Sigmoid colon (tissue), 4 donors: ENCODE results near the gene MPPE1.

ENCODE experiments used
- CTCF ChIP-seq, 4 experiments: fragments of 450-650 bp in 3 of 4; fragments of 200-600 bp in 1 of 4; IDR thresholded peaks; one replicate each; pipeline ENCODE4 v1.5.1; 2016 to 2019; ENCODE audit warnings: antibody characterized with exemption in 4 of 4, mild to moderate bottlenecking in 3 of 4, moderate library complexity in 2 of 4
- EP300 ChIP-seq, 4 donors: sonication (generic); formaldehyde crosslinking; IDR thresholded peaks; one replicate each; pipeline ENCODE4 v1.6.1; 2017; ENCODE audit warnings: antibody characterized with exemption in 4 of 4
- POLR2A ChIP-seq, 2 donors: fragments of 450-650 bp; IDR thresholded peaks; one replicate each; pipeline ENCODE4 v1.6.1; 2016; ENCODE audit warnings: antibody characterized with exemption in 2 of 2, mild to moderate bottlenecking in 2 of 2, moderate library complexity in 2 of 2
- POLR2AphosphoS5 ChIP-seq, 4 donors: sonication (generic); formaldehyde crosslinking; IDR thresholded peaks; one replicate each; pipeline ENCODE4 v1.6.1; 2017; ENCODE audit warnings: antibody characterized with exemption in 4 of 4

GRCh38 chr18:11882636-11883035 is 25.5 kb downstream of the MPPE1 start:
- TF ChIP-seq POLR2A (IDR thresholded peaks at IDR 0.05) (no peak), CTCF (IDR thresholded peaks at IDR 0.05) (no peak), POLR2AphosphoS5 (IDR thresholded peaks at IDR 0.05) (no peak), EP300 (IDR thresholded peaks at IDR 0.05) (no peak)
